ENCODE measurements around the gene EPHB2. TPM values are rescaled to one million over a fixed set of nuclear protein-coding genes. Genes with fewer than 3 reads are reported as not detected.

EPHB2 gene
- total and polyA plus RNA-seq, 2 of the 4 experiments (the other 2 are of a cell fraction), result 52.3 to 58.8 TPM

- Histone ChIP-seq H4K8ac (ENCODE audit: low read depth in 2 of 2, low read length in 2 of 2) (no peak overlapping the region), H3K4ac (ENCODE audit: low read depth, low read length) (no peak overlapping the region), H4K91ac (ENCODE audit: insufficient read depth, low read depth, low read length) (no peak overlapping the region), H3K36me3 (ENCODE audit: control insufficient read depth, insufficient read depth, low read length) (no peaks in the 10 kb centered on the region), H2BK15ac (ENCODE audit: low read depth, low read length) (no peak overlapping the region), H2BK5ac (ENCODE audit: low read depth, low read length, poor library complexity, severe bottlenecking) (no peak overlapping the region), H3K4me3 (ENCODE audit: insufficient read depth, low read depth, low read length) (no peak overlapping the region), H3K9me1 (ENCODE audit: insufficient read depth, low read length) (peaks cover 34% of the 10 kb centered on the region), H2AK5ac (ENCODE audit: low read depth, low read length) (no peak overlapping the region), H2AK9ac (replicated peaks; ENCODE audit: low read depth, low read length, poor library complexity) (no peak overlapping the region), H3K18ac (ENCODE audit: low read depth, low read length) (no peak overlapping the region), H2AFZ (replicated peaks; ENCODE audit: low read length, poor library complexity) (no peak overlapping the region), H2BK120ac (ENCODE audit: low read depth, low read length) (no peak overlapping the region), H3K9ac (ENCODE audit: low read depth, low read length) (no peak overlapping the region), H3K79me1 (ENCODE audit: low read depth in 1 of 2, low read length in 2 of 2) (peaks cover 11 to 67% of the 10 kb centered on the region in 2 experiments), H3K56ac (ENCODE audit: extremely low read depth, insufficient read depth, low read length) (no peak overlapping the region), H3K9me3 (ENCODE audit: control insufficient read depth, insufficient read depth, low read length) (no peaks in the 10 kb centered on the region), H3K4me1 (ENCODE audit: control insufficient read depth, insufficient read depth, low read length) (peaks cover 9% of the 10 kb centered on the region), H3K14ac (replicated peaks; ENCODE audit: low read depth, low read length) (no peak overlapping the region), H4K20me1 (ENCODE audit: insufficient read depth, low read length) (peaks cover 25% of the 10 kb centered on the region), H3K27ac (ENCODE audit: insufficient read depth, low read length) (no peak overlapping the region), H4K5ac (ENCODE audit: low read depth, low read length) (no peak overlapping the region), H2BK20ac (ENCODE audit: low read depth, low read length) (no peak overlapping the region), H3K4me2 (ENCODE audit: low read depth, low read length) (no peak overlapping the region), H3K27me3 (ENCODE audit: control insufficient read depth, insufficient read depth, low read length) (no peaks in the 10 kb centered on the region), H3K23ac (ENCODE audit: low read depth, low read length) (no peak overlapping the region)
- in situ Hi-C loops (cut with MboI; ENCODE audit: low sequenced_read_pairs) (no loop called here), intact Hi-C loops (cut with micrococcal nuclease) (no loop called here), dilution Hi-C loops (cut with HindIII; ENCODE audit: low sequenced_read_pairs, unreplicated experiment) (no loop called here)
- WGBS, 2 experiments (ENCODE audit: extremely low coverage in 2 of 2, insufficient read length in 1 of 2), result 71% methylated on average over 4 of the region's 18 CpGs; no CpG with 5 or more reads in 1 of the 2 experiments
- TF ChIP-seq POLR2A (IDR thresholded peaks at IDR 0.05; ENCODE audit: low read depth, low read length), result no peak
- TF ChIP-seq FOS (IDR thresholded peaks at IDR 0.05; ENCODE audit: low read depth, low read length), result no peak
- no peak for TF ChIP-seq RAD21 (IDR thresholded peaks at IDR 0.05; ENCODE audit: low read length)
- TF ChIP-seq CHD1 (IDR thresholded peaks at IDR 0.05; ENCODE audit: low read depth, low read length), result no peak
- TF ChIP-seq, protein P1, sequence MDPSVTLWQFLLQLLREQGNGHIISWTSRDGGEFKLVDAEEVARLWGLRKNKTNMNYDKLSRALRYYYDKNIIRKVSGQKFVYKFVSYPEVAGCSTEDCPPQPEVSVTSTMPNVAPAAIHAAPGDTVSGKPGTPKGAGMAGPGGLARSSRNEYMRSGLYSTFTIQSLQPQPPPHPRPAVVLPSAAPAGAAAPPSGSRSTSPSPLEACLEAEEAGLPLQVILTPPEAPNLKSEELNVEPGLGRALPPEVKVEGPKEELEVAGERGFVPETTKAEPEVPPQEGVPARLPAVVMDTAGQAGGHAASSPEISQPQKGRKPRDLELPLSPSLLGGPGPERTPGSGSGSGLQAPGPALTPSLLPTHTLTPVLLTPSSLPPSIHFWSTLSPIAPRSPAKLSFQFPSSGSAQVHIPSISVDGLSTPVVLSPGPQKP (IDR thresholded peaks at IDR 0.05; ENCODE audit: borderline replicate concordance, low read depth, low read length), result no peak
- TF ChIP-seq RCOR1 (IDR thresholded peaks at IDR 0.05; ENCODE audit: insufficient replicate concordance, low read length), result no peak
- TF ChIP-seq SMC3 (IDR thresholded peaks at IDR 0.05; ENCODE audit: low read depth, low read length), result no peak
- no peak for TF ChIP-seq BHLHE40 (IDR thresholded peaks at IDR 0.05; ENCODE audit: low read depth, low read length)
- no peak for TF ChIP-seq RFX5 (IDR thresholded peaks at IDR 0.05; ENCODE audit: low read depth, low read length)
- TF ChIP-seq MXI1 (IDR thresholded peaks at IDR 0.05; ENCODE audit: borderline replicate concordance, low read depth, low read length), result no peak
- TF ChIP-seq, protein P2, sequence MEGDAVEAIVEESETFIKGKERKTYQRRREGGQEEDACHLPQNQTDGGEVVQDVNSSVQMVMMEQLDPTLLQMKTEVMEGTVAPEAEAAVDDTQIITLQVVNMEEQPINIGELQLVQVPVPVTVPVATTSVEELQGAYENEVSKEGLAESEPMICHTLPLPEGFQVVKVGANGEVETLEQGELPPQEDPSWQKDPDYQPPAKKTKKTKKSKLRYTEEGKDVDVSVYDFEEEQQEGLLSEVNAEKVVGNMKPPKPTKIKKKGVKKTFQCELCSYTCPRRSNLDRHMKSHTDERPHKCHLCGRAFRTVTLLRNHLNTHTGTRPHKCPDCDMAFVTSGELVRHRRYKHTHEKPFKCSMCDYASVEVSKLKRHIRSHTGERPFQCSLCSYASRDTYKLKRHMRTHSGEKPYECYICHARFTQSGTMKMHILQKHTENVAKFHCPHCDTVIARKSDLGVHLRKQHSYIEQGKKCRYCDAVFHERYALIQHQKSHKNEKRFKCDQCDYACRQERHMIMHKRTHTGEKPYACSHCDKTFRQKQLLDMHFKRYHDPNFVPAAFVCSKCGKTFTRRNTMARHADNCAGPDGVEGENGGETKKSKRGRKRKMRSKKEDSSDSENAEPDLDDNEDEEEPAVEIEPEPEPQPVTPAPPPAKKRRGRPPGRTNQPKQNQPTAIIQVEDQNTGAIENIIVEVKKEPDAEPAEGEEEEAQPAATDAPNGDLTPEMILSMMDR (conservative IDR thresholded peaks at IDR 0.05; ENCODE audit: low read depth, low read length), result no peak
- ATAC-seq (ENCODE audit: low read depth), result no peak
- ChIA-PET POLR2A (ENCODE audit: unreplicated experiment) (no interaction called here), CTCF (no interaction called here)
- BruUV-seq (replicated peaks), result no TSS peak
- no peak for DNase-seq
Observed at GRCh38 chr1:22812092-22812880, 101.6 kb downstream of the EPHB2 start.

Data from IMR-90 (cell line).